Esophagus squamous epithelium (tissue), 4 donors: Measurements from ENCODE around the gene DNAAF5.

Experiments used
- CTCF ChIP-seq, 6 experiments: fragments of 450-650 bp in 4 of 6; fragments of 200-600 bp in 2 of 6; sonication (generic) in 2 of 6; IDR thresholded peaks; one replicate each; pipeline ENCODE4 v1.5.1; 2016 to 2019; ENCODE audit warnings: antibody characterized with exemption in 6 of 6, mild to moderate bottlenecking in 4 of 6, moderate library complexity in 4 of 6
- POLR2A ChIP-seq, 4 donors: fragments of 450-650 bp; IDR thresholded peaks; one replicate each; pipeline ENCODE4 v1.6.1; 2017; ENCODE audit warnings: antibody characterized with exemption in 4 of 4, mild to moderate bottlenecking in 4 of 4, moderate library complexity in 3 of 4

GRCh38 chr7:767580-767940 lies 41.1 kb downstream of the DNAAF5 start:
- TF ChIP-seq CTCF (IDR thresholded peaks at IDR 0.05) (no peak), POLR2A (IDR thresholded peaks at IDR 0.05) (no peak)
